ENCODE data around the gene DAPK1. TPM values are rescaled to one million over a fixed set of nuclear protein-coding genes. Genes with fewer than 3 reads are reported as not detected.

DAPK1 gene
- total RNA-seq, 1 donor from 2014 or later: 35.1 TPM

DNA sequence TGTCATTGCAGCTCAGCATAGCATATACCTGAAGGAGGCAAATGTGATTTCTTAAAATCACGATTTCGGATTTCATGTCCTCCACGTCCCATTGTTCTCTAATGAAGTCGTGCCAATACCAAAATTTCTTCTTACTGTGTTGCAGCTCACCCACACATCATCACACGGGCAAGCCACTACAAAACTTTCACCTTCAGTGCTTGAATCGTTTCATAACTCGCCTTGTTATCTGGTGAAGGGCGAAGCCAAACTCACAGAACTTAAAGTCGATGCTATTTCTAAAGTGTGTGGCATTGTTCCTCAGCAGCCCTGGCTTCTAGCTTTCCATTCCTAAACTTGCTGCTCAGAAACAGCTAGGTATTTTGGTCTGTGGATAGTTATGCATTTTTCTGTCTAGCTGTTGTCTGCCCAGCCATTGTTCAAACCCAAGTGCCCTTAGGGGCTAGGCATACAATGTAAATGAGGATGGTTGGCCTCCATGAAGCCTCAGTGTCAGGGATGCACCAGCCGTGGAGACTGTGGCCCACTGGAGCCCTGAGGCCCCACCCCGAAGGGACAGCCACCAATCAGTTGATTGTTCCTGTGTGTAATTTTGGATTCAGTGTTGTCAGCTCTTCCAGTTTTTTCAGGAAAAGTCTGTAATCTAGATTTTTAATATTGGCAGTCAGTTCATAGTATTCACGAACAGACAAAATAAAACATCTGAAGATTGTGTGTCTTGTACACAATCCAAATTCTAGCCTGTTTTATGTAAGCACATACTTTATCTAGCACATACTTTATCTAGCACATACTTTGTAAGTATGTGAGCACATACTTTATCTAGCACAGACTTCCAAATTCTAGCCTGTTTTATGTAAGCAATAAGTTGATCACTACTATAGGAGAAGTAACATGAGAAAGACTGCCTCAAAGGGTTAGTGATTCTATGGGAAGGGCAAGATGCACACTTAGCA is 112.8 kb downstream of the DAPK1 start:
- no peaks in the 10 kb centered on the region for H3K9me3 ChIP-seq (ENCODE audit: insufficient read depth, low read depth, low read length)
- no peak overlapping the region for H3K9ac ChIP-seq (ENCODE audit: low read length)
- H2AFZ ChIP-seq (ENCODE audit: low read depth, low read length): no peak overlapping the region
- H3K4me1 Mint-ChIP-seq (ENCODE audit: low read depth, unreplicated experiment): peaks cover 13% of the 10 kb centered on the region
- H3K27ac ChIP-seq (ENCODE audit: low read depth, low read length): no peak overlapping the region
- no peak overlapping the region for H3K27ac Mint-ChIP-seq (ENCODE audit: unreplicated experiment)
- TF ChIP-seq, protein P1, sequence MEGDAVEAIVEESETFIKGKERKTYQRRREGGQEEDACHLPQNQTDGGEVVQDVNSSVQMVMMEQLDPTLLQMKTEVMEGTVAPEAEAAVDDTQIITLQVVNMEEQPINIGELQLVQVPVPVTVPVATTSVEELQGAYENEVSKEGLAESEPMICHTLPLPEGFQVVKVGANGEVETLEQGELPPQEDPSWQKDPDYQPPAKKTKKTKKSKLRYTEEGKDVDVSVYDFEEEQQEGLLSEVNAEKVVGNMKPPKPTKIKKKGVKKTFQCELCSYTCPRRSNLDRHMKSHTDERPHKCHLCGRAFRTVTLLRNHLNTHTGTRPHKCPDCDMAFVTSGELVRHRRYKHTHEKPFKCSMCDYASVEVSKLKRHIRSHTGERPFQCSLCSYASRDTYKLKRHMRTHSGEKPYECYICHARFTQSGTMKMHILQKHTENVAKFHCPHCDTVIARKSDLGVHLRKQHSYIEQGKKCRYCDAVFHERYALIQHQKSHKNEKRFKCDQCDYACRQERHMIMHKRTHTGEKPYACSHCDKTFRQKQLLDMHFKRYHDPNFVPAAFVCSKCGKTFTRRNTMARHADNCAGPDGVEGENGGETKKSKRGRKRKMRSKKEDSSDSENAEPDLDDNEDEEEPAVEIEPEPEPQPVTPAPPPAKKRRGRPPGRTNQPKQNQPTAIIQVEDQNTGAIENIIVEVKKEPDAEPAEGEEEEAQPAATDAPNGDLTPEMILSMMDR (IDR thresholded peaks at IDR 0.05; ENCODE audit: insufficient read depth, low read depth, low read length): no peak
- H4K20me1 ChIP-seq (ENCODE audit: insufficient read depth, low read length): no peaks in the 10 kb centered on the region
- no peaks in the 10 kb centered on the region for H3K36me3 ChIP-seq (ENCODE audit: insufficient read depth, low read length)
- H3K36me3 Mint-ChIP-seq (ENCODE audit: low read depth, unreplicated experiment): peaks cover 18% of the 10 kb centered on the region
- H3K79me2 ChIP-seq (ENCODE audit: insufficient read depth, low read length): no peaks in the 10 kb centered on the region
- H3K9me3 Mint-ChIP-seq (ENCODE audit: unreplicated experiment): no peaks in the 10 kb centered on the region
- peaks cover 18% of the 10 kb centered on the region for H3K4me1 ChIP-seq (ENCODE audit: insufficient read depth, low read length)
- FAIRE-seq (no peak), DNase-seq (ENCODE audit: low read depth) (peak; percentile 47)
- H3K4me3 ChIP-seq (ENCODE audit: insufficient read depth, low read depth, low read length): no peak overlapping the region
- H3K4me3 Mint-ChIP-seq (ENCODE audit: unreplicated experiment): no peak overlapping the region
- H3K27me3 ChIP-seq (ENCODE audit: insufficient read depth, low read length): no peaks in the 10 kb centered on the region
- H3K4me2 ChIP-seq (ENCODE audit: low read length): no peak overlapping the region
- no peaks in the 10 kb centered on the region for H3K27me3 Mint-ChIP-seq (ENCODE audit: low read depth, unreplicated experiment)

DNA sequence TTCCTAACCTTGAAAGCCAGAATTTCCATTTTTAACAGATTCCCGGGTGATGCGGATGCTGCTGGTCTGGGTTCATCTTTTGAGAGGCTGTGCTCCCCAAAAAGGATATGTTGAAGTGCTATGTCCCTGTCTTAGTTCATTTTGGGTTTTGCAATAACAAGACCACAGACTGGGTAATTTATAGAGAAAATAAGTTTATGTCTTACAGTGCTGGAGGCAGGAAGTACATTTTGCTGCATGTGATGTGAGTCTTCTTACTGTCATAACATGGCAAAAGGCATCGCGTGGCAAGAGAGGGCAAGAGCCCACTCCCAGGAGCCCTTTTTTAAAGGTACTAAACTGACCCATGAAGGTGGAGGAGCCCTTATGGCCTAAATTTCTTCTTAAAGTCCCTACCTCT is 114.1 kb downstream of the DAPK1 start:
- no peak for TF ChIP-seq EZH2 (IDR thresholded peaks at IDR 0.05; ENCODE audit: insufficient read depth, low read length)
- TF ChIP-seq, protein P1 (IDR thresholded peaks at IDR 0.05; ENCODE audit: insufficient read depth, low read depth, low read length): no peak
- Histone ChIP-seq H3K79me2 (ENCODE audit: insufficient read depth, low read length) (no peaks in the 10 kb centered on the region), H4K20me1 (ENCODE audit: insufficient read depth, low read length) (no peaks in the 10 kb centered on the region), H3K9ac (ENCODE audit: low read length) (no peak overlapping the region), H3K27me3 (ENCODE audit: insufficient read depth, low read length) (no peaks in the 10 kb centered on the region), H3K27ac (ENCODE audit: low read depth, low read length) (no peak overlapping the region), H3K4me2 (ENCODE audit: low read length) (no peak overlapping the region), H2AFZ (ENCODE audit: low read depth, low read length) (no peak overlapping the region), H3K9me3 (ENCODE audit: insufficient read depth, low read depth, low read length) (no peaks in the 10 kb centered on the region), H3K36me3 (ENCODE audit: insufficient read depth, low read length) (no peaks in the 10 kb centered on the region), H3K4me1 (ENCODE audit: insufficient read depth, low read length) (peaks cover 20% of the 10 kb centered on the region), H3K4me3 (ENCODE audit: insufficient read depth, low read depth, low read length) (no peak overlapping the region)
- Mint-ChIP-seq H3K9me3 (ENCODE audit: unreplicated experiment) (no peaks in the 10 kb centered on the region), H3K4me3 (ENCODE audit: unreplicated experiment) (no peak overlapping the region), H3K27ac (ENCODE audit: unreplicated experiment) (no peak overlapping the region), H3K4me1 (ENCODE audit: low read depth, unreplicated experiment) (peaks cover 19% of the 10 kb centered on the region), H3K27me3 (ENCODE audit: low read depth, unreplicated experiment) (no peaks in the 10 kb centered on the region), H3K36me3 (ENCODE audit: low read depth, unreplicated experiment) (peaks cover 22% of the 10 kb centered on the region)
- DNase-seq (ENCODE audit: low read depth): no peak
- FAIRE-seq: no peak

DNA sequence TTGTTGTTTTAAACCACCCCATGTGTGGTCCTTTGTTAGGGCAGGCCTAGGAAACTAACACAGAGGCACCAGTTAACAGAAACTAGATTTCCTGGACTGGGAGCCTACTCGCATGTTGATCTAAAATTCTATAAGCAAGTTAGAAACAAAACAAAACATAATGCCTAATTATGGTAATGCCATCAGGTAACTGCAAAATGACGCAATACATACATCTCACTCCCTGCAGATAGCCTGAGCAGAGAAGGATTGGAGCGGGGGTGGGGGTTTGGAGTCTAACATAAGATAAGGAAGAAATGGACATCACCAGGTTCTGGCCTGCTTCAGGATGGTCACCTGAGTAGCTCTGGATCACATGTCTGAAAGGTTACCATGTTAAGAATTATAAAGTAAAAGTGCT is 114.9 kb downstream of the DAPK1 start:
- Histone ChIP-seq H3K36me3 (ENCODE audit: insufficient read depth, low read length) (no peaks in the 10 kb centered on the region), H3K27me3 (ENCODE audit: insufficient read depth, low read length) (no peaks in the 10 kb centered on the region), H3K4me1 (ENCODE audit: insufficient read depth, low read length) (peaks cover 12% of the 10 kb centered on the region), H3K9me3 (ENCODE audit: insufficient read depth, low read depth, low read length) (no peaks in the 10 kb centered on the region), H3K79me2 (ENCODE audit: insufficient read depth, low read length) (no peaks in the 10 kb centered on the region), H3K27ac (ENCODE audit: low read depth, low read length) (no peak overlapping the region), H3K4me2 (ENCODE audit: low read length) (no peak overlapping the region), H3K4me3 (ENCODE audit: insufficient read depth, low read depth, low read length) (no peak overlapping the region), H2AFZ (ENCODE audit: low read depth, low read length) (no peak overlapping the region), H3K9ac (ENCODE audit: low read length) (no peak overlapping the region), H4K20me1 (ENCODE audit: insufficient read depth, low read length) (no peaks in the 10 kb centered on the region)
- Mint-ChIP-seq H3K27me3 (ENCODE audit: low read depth, unreplicated experiment) (no peaks in the 10 kb centered on the region), H3K4me3 (ENCODE audit: unreplicated experiment) (no peak overlapping the region), H3K27ac (ENCODE audit: unreplicated experiment) (no peak overlapping the region), H3K4me1 (ENCODE audit: low read depth, unreplicated experiment) (peaks cover 14% of the 10 kb centered on the region), H3K36me3 (ENCODE audit: low read depth, unreplicated experiment) (peaks cover 21% of the 10 kb centered on the region), H3K9me3 (ENCODE audit: unreplicated experiment) (no peaks in the 10 kb centered on the region)
- DNase-seq (ENCODE audit: low read depth) (no peak), FAIRE-seq (no peak)
- TF ChIP-seq EZH2 (IDR thresholded peaks at IDR 0.05; ENCODE audit: insufficient read depth, low read length): no peak
- TF ChIP-seq, protein P1 (IDR thresholded peaks at IDR 0.05; ENCODE audit: insufficient read depth, low read depth, low read length): no peak
